OCI-LY1 (cell line): ENCODE results near the gene CENPVL1.

Experiments used
- CTCF ChIP-seq: fragments of 200-600 bp; sonication (generic), shearing (Covaris generic); IDR thresholded peaks from 2 replicates; pipeline ENCODE4 v1.5.1; 2017; ENCODE audit warnings: mild to moderate bottlenecking, antibody characterized with exemption, low read length, moderate library complexity, mixed read lengths
- EZH2 ChIP-seq: fragments of 200-600 bp; sonication (generic), shearing (Covaris generic); IDR thresholded peaks from 2 replicates; pipeline ENCODE4 v1.8.0; 2017; ENCODE audit warnings: borderline replicate concordance, mixed run types, mild to moderate bottlenecking, antibody characterized with exemption, low read length, moderate library complexity, mixed read lengths

DNA sequence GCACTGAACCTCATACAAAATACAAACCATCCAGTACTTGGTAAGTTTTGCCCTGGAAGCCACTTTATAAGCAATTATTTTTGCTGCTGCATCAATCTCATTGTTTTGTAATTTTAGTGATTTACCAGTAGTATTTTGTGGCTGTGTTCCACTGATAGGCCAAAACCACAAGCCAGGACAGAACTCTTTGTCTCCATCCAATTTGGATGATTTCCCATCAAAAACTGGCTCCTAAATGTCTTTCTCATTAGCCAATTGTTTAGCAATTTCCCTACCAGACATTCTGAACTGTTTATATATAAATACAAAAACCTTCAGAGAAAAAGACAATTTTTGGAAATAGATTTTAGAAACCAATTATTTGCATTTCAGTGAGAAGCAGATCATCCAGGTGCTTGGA, 37.4 kb downstream of the CENPVL1 start:
- TF ChIP-seq CTCF (no peak), EZH2 (no peak)
